ENCODE data around the gene IL31RA.

Gene IL31RA

DNA sequence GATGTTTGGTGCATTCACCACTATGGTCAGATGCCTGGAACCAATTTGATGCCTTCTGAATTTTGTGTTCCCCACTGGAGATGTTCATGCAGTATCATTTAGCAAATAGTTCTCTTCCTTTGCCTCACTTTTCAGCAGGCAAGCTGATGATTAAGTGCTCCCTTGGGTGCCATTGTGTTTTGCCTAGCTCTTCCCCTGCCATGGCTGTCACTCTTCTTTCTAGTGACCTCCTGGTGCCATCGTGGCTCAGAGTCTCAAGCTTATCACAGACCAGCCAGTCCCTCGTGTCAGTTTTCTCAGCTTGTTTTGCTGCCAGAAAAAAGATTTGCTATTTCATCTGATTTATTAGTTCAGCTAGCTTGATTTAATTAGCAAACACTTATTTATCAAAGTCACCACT, 41.3 kb downstream of the IL31RA start:
- Histone ChIP-seq H3K9ac (ENCODE audit: low read depth, low read length) (no peak overlapping the region), H3K36me3 (ENCODE audit: insufficient read depth, low read length) (no peaks in the 10 kb centered on the region), H4K20me1 (ENCODE audit: insufficient read depth, low read length) (no peaks in the 10 kb centered on the region), H3K4me3 (ENCODE audit: low read depth in 1 of 2, low read length in 2 of 2) (no peak overlapping the region), H3K4me2 (ENCODE audit: insufficient read depth, low read length) (no peak overlapping the region), H3K27me3 (ENCODE audit: insufficient read depth, low read length, poor library complexity) (no peaks in the 10 kb centered on the region), H3K4me1 (ENCODE audit: insufficient read depth, low read length) (no peaks in the 10 kb centered on the region), H2AFZ (ENCODE audit: low read depth, low read length) (no peak overlapping the region), H3K9me3 (ENCODE audit: insufficient read depth, low read length, severe bottlenecking) (no peaks in the 10 kb centered on the region), H3K79me2 (ENCODE audit: insufficient read depth, low read length) (no peaks in the 10 kb centered on the region), H3K27ac (ENCODE audit: low read length) (no peak overlapping the region)
- TF ChIP-seq CTCF (IDR thresholded peaks at IDR 0.05; ENCODE audit: borderline replicate concordance, extremely low read depth, low read length, poor library complexity, severe bottlenecking): no peak
- TF ChIP-seq EZH2 (IDR thresholded peaks at IDR 0.05; ENCODE audit: borderline replicate concordance, low read depth, low read length, severe bottlenecking): no peak
- DNase-seq (no peak), ATAC-seq (ENCODE audit: insufficient read depth, low read depth) (no peak)

DNA sequence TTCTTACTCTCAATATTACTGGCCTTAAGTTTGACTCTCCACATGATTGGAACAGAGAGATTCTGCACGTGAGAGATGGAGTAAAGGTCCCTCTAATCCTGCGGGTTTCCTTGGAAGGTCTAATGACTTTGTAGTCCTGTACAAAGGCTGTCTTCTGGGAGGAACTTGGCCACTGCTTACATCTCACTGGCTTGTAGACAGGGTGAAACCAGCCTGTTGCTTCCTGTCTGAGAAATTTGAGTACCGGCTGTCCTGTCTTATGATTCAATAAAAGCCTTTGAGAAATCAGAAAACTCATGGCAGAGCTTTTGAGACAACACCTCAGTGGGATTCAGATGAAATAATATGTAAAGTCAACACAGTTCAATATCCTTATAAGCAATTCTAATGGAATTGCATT, 43.0 kb downstream of the IL31RA start:
- Histone ChIP-seq H3K27ac (ENCODE audit: low read length) (no peak overlapping the region), H3K9me3 (ENCODE audit: insufficient read depth, low read length, severe bottlenecking) (no peaks in the 10 kb centered on the region), H3K4me3 (ENCODE audit: low read depth in 1 of 2, low read length in 2 of 2) (no peak overlapping the region), H2AFZ (ENCODE audit: low read depth, low read length) (no peak overlapping the region), H3K9ac (ENCODE audit: low read depth, low read length) (no peak overlapping the region), H4K20me1 (ENCODE audit: insufficient read depth, low read length) (no peaks in the 10 kb centered on the region), H3K27me3 (ENCODE audit: insufficient read depth, low read length, poor library complexity) (no peaks in the 10 kb centered on the region), H3K4me1 (ENCODE audit: insufficient read depth, low read length) (no peaks in the 10 kb centered on the region), H3K4me2 (ENCODE audit: insufficient read depth, low read length) (no peak overlapping the region), H3K79me2 (ENCODE audit: insufficient read depth, low read length) (no peaks in the 10 kb centered on the region), H3K36me3 (ENCODE audit: insufficient read depth, low read length) (no peaks in the 10 kb centered on the region)
- no peak for DNase-seq
- TF ChIP-seq EZH2 (IDR thresholded peaks at IDR 0.05; ENCODE audit: borderline replicate concordance, low read depth, low read length, severe bottlenecking) (no peak), CTCF (IDR thresholded peaks at IDR 0.05; ENCODE audit: borderline replicate concordance, extremely low read depth, low read length, poor library complexity, severe bottlenecking) (no peak)
- no peak for ATAC-seq (ENCODE audit: insufficient read depth, low read depth)

GRCh38 chr5:55895346-55895745, 44.2 kb downstream of the IL31RA start:
- Histone ChIP-seq H4K20me1 (ENCODE audit: insufficient read depth, low read length) (no peaks in the 10 kb centered on the region), H3K9ac (ENCODE audit: low read depth, low read length) (no peak overlapping the region), H3K79me2 (ENCODE audit: insufficient read depth, low read length) (no peaks in the 10 kb centered on the region), H3K4me1 (ENCODE audit: insufficient read depth, low read length) (no peaks in the 10 kb centered on the region), H2AFZ (ENCODE audit: low read depth, low read length) (no peak overlapping the region), H3K9me3 (ENCODE audit: insufficient read depth, low read length, severe bottlenecking) (no peaks in the 10 kb centered on the region), H3K27ac (ENCODE audit: low read length) (no peak overlapping the region), H3K4me2 (ENCODE audit: insufficient read depth, low read length) (no peak overlapping the region), H3K27me3 (ENCODE audit: insufficient read depth, low read length, poor library complexity) (no peaks in the 10 kb centered on the region), H3K4me3 (ENCODE audit: low read depth in 1 of 2, low read length in 2 of 2) (no peak overlapping the region), H3K36me3 (ENCODE audit: insufficient read depth, low read length) (no peaks in the 10 kb centered on the region)
- TF ChIP-seq EZH2 (IDR thresholded peaks at IDR 0.05; ENCODE audit: borderline replicate concordance, low read depth, low read length, severe bottlenecking) (no peak), CTCF (IDR thresholded peaks at IDR 0.05; ENCODE audit: borderline replicate concordance, extremely low read depth, low read length, poor library complexity, severe bottlenecking) (no peak)
- DNase-seq: no peak
- ATAC-seq (ENCODE audit: insufficient read depth, low read depth): no peak

GRCh38 chr5:55896238-55896637, 45.1 kb downstream of the IL31RA start:
- no peak overlapping the region for H3K9ac ChIP-seq (ENCODE audit: low read depth, low read length)
- DNase-seq (no peak), ATAC-seq (ENCODE audit: insufficient read depth, low read depth) (no peak)
- TF ChIP-seq CTCF (IDR thresholded peaks at IDR 0.05; ENCODE audit: borderline replicate concordance, extremely low read depth, low read length, poor library complexity, severe bottlenecking) (no peak), EZH2 (IDR thresholded peaks at IDR 0.05; ENCODE audit: borderline replicate concordance, low read depth, low read length, severe bottlenecking) (no peak)
- H3K27me3 ChIP-seq (ENCODE audit: insufficient read depth, low read length, poor library complexity): no peaks in the 10 kb centered on the region
- H3K79me2 ChIP-seq (ENCODE audit: insufficient read depth, low read length): no peaks in the 10 kb centered on the region
- H3K36me3 ChIP-seq (ENCODE audit: insufficient read depth, low read length): no peaks in the 10 kb centered on the region
- no peaks in the 10 kb centered on the region for H3K4me1 ChIP-seq (ENCODE audit: insufficient read depth, low read length)
- H3K4me2 ChIP-seq (ENCODE audit: insufficient read depth, low read length): no peak overlapping the region
- no peaks in the 10 kb centered on the region for H3K9me3 ChIP-seq (ENCODE audit: insufficient read depth, low read length, severe bottlenecking)
- H3K4me3 ChIP-seq (ENCODE audit: low read depth in 1 of 2, low read length in 2 of 2): no peak overlapping the region
- no peaks in the 10 kb centered on the region for H4K20me1 ChIP-seq (ENCODE audit: insufficient read depth, low read length)
- no peak overlapping the region for H2AFZ ChIP-seq (ENCODE audit: low read depth, low read length)
- no peak overlapping the region for H3K27ac ChIP-seq (ENCODE audit: low read length)

All from DND-41 (cell line).